Mucosa of rectum (tissue), 2 donors: Measurements from ENCODE around the gene CDC45.

ENCODE experiments used
- H3K27ac ChIP-seq, 2 donors: one replicate each; pipeline ENCODE4 v1.7.0; 2013; ENCODE audit warnings: inconsistent platforms in 2 of 2, low read depth in 2 of 2, low read length in 2 of 2
- H3K27me3 ChIP-seq, 2 donors: one replicate each; pipeline ENCODE4 v1.7.0; 2013; ENCODE audit warnings: low read length in 2 of 2; ENCODE audit not compliant: control insufficient read depth in 2 of 2, insufficient read depth in 2 of 2
- H3K36me3 ChIP-seq, 2 donors: one replicate each; pipeline ENCODE4 v1.7.0; 2013; ENCODE audit warnings: low read length in 2 of 2; ENCODE audit not compliant: control insufficient read depth in 2 of 2, insufficient read depth in 2 of 2
- H3K4me1 ChIP-seq, 2 donors: one replicate each; pipeline ENCODE4 v1.7.0; 2013; ENCODE audit warnings: low read length in 2 of 2, mild to moderate bottlenecking in 1 of 2; ENCODE audit not compliant: control insufficient read depth in 2 of 2, insufficient read depth in 2 of 2
- H3K4me3 ChIP-seq, 2 donors: one replicate each; pipeline ENCODE4 v1.7.0; 2013; ENCODE audit warnings: low read length in 2 of 2
- H3K9ac ChIP-seq, 2 donors: one replicate each; pipeline ENCODE4 v1.7.0; 2013; ENCODE audit warnings: low read length in 2 of 2, low read depth in 1 of 2, mild to moderate bottlenecking in 1 of 2
- H3K9me3 ChIP-seq, 2 donors: one replicate each; pipeline ENCODE4 v1.7.0; 2013; ENCODE audit warnings: low read length in 2 of 2; ENCODE audit not compliant: control insufficient read depth in 2 of 2
- donor health status: healthy.
- donor health status: Normal muscosa, but diverticular disease.

Gene CDC45

DNA sequence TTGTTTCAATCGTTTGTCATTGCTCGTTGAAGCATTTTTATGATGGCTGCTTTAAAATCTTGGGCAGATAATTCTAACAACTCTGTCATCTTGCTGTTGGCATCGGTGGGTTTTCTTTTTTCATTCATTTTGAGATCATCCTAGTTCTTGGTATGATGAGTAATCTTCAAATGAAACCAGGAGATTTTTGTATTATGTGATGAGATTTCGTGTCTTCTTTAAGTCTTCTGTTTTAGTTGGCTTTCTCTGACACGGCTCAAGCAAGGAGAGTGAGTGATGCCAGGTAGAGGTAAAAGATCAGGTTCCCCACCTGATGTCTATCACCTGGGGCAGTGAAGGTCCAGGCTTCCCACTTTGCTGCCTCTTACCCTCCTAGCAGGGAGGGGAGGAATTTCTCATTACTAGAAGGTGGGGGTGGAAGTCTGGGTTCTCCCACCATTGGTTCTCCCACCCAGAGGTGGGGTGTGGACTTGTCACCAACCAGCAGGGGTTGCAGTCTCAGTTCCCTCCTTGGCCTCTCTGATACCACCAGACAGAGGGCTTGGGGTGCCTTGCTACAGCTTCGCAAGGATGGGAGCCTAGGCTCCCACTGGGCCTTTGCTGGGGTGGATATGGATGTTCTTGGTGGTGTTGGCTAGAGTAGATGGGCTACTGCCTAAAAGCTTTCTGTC is 12.9 kb downstream of the CDC45 start:
- H3K9me3 ChIP-seq = no peaks in the 10 kb centered on the region
- H3K9ac ChIP-seq = no peak overlapping the region
- no peaks in the 10 kb centered on the region for H3K36me3 ChIP-seq
- H3K27ac ChIP-seq = no peak overlapping the region
- H3K27me3 ChIP-seq = no peaks in the 10 kb centered on the region
- H3K4me1 ChIP-seq = no peaks in the 10 kb centered on the region
- H3K4me3 ChIP-seq = no peak overlapping the region

- Histone ChIP-seq H3K9ac (no peak overlapping the region), H3K27ac (no peak overlapping the region), H3K9me3 (no peaks in the 10 kb centered on the region), H3K27me3 (no peaks in the 10 kb centered on the region), H3K36me3 (no peaks in the 10 kb centered on the region), H3K4me3 (no peak overlapping the region), H3K4me1 (no peaks in the 10 kb centered on the region)
These were observed 14.4 kb downstream of the CDC45 start for GRCh38 chr22:19494001-19494560.

- Histone ChIP-seq H3K36me3 (no peaks in the 10 kb centered on the region), H3K9ac (no peak overlapping the region), H3K27ac (no peak overlapping the region), H3K27me3 (no peaks in the 10 kb centered on the region), H3K4me3 (no peak overlapping the region), H3K9me3 (no peaks in the 10 kb centered on the region), H3K4me1 (no peaks in the 10 kb centered on the region)
These were observed 15.0 kb downstream of the CDC45 start for GRCh38 chr22:19494676-19495173.

DNA sequence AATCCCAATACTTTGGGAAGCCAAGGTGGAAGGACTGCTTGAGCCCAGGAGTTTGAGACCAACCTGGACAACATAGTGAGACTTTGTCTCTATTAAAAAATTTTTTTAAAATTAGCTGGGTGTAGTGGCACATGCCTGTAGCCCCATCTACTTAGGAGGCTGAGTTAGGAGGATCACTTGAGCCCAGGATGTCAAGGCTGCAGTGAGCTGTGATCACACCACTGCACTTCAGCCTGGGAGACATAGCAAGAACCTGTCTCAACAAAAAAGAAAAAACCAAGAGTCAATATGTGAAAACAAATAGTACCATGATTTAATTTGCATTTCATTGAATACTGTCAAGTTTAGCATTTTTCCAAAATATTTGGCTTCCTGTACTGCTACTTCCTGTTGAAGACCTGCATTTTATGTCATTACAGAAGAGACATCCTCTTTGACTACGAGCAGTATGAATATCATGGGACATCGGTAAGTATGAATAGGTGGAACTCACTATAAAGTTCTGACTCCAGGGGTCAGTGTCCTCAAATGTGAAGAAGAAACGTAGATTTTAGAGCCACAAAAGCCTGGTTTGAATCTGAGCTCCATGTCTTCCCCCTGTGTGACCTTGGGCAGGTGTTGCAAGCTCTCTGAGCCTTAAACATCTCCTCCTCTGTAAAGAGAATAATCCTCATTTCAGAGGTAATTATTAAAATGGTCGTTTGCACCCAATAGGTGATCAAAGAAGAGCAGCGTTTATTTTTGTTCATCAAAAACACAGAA is 16.0 kb downstream of the CDC45 start:
- no peak overlapping the region for H3K4me3 ChIP-seq
- H3K9me3 ChIP-seq = no peaks in the 10 kb centered on the region
- no peaks in the 10 kb centered on the region for H3K27me3 ChIP-seq
- no peak overlapping the region for H3K27ac ChIP-seq
- no peaks in the 10 kb centered on the region for H3K4me1 ChIP-seq
- H3K36me3 ChIP-seq = no peaks in the 10 kb centered on the region
- no peak overlapping the region for H3K9ac ChIP-seq

DNA sequence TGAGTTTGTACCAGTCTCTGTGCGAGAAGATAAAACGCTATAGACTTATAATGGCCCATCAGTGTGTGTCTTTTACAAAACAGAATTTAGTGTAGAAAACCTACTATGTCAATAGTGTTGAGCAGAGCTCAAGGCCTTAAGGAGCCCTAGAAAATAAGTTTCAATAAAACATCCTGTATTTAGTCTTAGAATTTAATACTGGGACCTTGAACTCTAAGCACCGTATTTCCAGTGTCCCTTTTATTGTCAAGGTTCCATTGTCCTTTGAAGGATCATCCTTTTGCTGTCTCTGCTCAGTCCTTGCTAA is 16.6 kb downstream of the CDC45 start:
- H3K4me3 ChIP-seq = no peak overlapping the region
- no peak overlapping the region for H3K9ac ChIP-seq

GRCh38 chr22:19497245-19497644 is 17.5 kb downstream of the CDC45 start:
- Histone ChIP-seq H3K36me3 (no peaks in the 10 kb centered on the region), H3K4me3 (no peak overlapping the region), H3K27ac (no peak overlapping the region), H3K4me1 (no peaks in the 10 kb centered on the region), H3K9me3 (no peaks in the 10 kb centered on the region), H3K27me3 (no peaks in the 10 kb centered on the region), H3K9ac (no peak overlapping the region)

More for the DNA sequence above, 16.6 kb downstream of the CDC45 start:
- no peaks in the 10 kb centered on the region for H3K9me3 ChIP-seq
- H3K4me1 ChIP-seq = no peaks in the 10 kb centered on the region
- no peaks in the 10 kb centered on the region for H3K36me3 ChIP-seq
- H3K27ac ChIP-seq = no peak overlapping the region
- no peaks in the 10 kb centered on the region for H3K27me3 ChIP-seq

DNA sequence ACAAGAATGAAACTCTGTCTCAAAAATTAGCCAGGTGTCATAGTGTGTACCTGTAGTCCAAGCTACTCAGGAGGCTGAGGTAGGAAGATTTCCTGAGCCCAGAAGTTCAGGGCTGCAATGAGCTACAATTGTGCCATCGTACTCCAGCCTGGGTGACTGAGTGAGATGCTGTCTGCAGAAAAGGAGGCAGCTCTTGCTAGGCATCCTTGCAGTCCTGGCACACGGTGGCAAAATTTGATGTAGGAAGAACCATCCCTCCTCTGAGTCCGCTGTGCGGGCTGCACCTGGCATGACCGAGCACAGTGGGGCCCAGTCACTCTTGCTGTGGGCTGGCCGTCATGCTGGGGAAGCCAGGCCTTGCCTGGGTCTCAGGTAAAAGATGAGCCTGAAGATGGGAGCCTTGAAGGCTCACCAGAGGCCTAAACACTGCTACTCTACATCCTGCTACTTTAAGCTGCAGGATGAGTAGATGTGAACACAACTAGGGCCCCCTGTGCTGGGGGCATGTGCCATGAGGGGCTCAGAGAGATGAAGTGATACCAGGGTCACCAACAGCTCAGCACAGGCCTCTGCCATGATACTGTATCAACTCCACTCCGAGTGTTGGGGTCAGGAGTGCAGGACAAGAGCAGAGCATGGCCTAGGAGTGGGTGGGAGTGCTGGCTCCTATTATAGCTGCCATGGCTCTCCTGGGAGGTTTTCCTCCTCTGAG is 18.6 kb downstream of the CDC45 start:
- H3K36me3 ChIP-seq = no peaks in the 10 kb centered on the region
- no peaks in the 10 kb centered on the region for H3K27me3 ChIP-seq
- no peak overlapping the region for H3K9ac ChIP-seq
- no peaks in the 10 kb centered on the region for H3K9me3 ChIP-seq
- no peak overlapping the region for H3K4me3 ChIP-seq
- H3K4me1 ChIP-seq = no peaks in the 10 kb centered on the region
- no peak overlapping the region for H3K27ac ChIP-seq

DNA sequence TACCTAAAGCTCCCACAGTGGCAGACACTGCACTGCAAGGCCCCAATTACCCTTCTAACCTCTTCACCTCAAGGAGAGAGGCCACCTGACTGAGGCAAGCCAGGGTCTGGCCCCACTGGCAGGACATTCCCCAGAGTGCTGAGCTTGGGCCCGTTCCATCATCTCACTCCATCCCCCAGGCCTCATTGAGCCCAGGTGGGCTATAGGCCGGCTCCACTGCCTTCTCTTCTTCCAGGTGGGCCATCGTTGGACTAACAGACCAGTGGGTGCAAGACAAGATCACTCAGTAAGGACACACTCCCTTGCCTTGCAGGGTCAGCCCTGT is 19.1 kb downstream of the CDC45 start:
- Histone ChIP-seq H3K27ac (no peak overlapping the region), H3K36me3 (no peaks in the 10 kb centered on the region), H3K9me3 (no peaks in the 10 kb centered on the region), H3K4me3 (no peak overlapping the region), H3K4me1 (no peaks in the 10 kb centered on the region), H3K9ac (no peak overlapping the region), H3K27me3 (no peaks in the 10 kb centered on the region)

DNA sequence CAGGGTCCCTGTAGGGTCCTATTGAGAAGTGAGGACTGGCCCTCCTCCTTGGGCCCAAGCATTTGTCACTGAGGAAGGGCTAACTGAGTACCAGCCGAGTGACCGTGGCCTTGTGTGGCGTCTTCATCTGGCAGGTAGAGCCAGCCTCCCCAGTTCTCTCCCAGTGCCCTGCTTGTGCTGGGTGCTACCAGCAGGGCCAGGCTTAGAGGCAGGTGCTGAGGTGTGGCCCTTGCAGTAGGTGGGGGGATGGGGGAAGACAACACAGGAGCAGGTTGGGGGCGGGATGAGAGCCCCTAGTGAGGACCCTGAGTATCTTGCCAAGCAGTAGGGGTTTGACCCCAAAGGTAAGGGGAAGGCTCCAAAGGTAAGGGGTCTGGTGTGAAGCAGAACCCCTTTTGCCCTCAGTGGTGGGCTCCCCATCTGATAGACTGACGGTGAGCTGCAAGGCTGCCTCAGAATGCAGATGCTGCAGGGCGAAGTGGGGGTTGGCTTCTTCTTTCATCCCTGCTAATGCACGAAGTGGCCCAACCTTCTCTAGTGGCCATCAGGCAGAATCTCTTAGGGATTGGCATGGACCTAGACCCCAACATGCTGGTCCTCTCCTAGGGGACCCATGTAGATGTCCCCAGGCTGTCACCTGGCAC is 19.6 kb downstream of the CDC45 start:
- no peaks in the 10 kb centered on the region for H3K4me1 ChIP-seq
- no peaks in the 10 kb centered on the region for H3K27me3 ChIP-seq
- H3K36me3 ChIP-seq = no peaks in the 10 kb centered on the region
- no peak overlapping the region for H3K27ac ChIP-seq
- H3K4me3 ChIP-seq = no peak overlapping the region
- no peaks in the 10 kb centered on the region for H3K9me3 ChIP-seq
- no peak overlapping the region for H3K9ac ChIP-seq

- no peaks in the 10 kb centered on the region for H3K27me3 ChIP-seq
- H3K4me3 ChIP-seq = no peak overlapping the region
- H3K4me1 ChIP-seq = no peaks in the 10 kb centered on the region
- H3K36me3 ChIP-seq = no peaks in the 10 kb centered on the region
- H3K9ac ChIP-seq = no peak overlapping the region
- H3K9me3 ChIP-seq = no peaks in the 10 kb centered on the region
- H3K27ac ChIP-seq = no peak overlapping the region
These were observed 20.1 kb downstream of the CDC45 start for GRCh38 chr22:19499880-19500242.
